ENCODE measurements around the gene CCL13.
"Not testable (repeated sequence)": the region's sequence is repeated elsewhere in the genome, so short reads cannot be mapped to it uniquely, and the experiment has no call there.

The CCL13 gene

DNA sequence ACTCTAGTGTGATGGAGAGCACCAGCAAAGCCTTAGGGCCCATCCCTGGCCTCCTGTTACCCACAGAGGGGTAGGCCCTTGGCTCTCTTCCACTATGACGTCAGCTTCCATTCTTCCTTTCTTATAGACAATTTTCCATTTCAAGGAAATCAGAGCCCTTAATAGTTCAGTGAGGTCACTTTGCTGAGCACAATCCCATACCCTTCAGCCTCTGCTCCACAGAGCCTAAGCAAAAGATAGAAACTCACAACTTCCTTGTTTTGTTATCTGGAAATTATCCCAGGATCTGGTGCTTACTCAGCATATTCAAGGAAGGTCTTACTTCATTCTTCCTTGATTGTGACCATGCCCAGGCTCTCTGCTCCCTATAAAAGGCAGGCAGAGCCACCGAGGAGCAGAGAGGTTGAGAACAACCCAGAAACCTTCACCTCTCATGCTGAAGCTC, 37.2 kb upstream of the CCL13 start, which contains the start of gene CCL8:
CCL8 (plus strand) TSS at position 397 of the 445 bp plus-strand sequence. CDS start 67 bp downstream, outside the sequence.
- no peak for DNase-seq
- Histone ChIP-seq H3K9ac (ENCODE audit: low read length) (no peak within 1 kb of the TSS), H3K79me2 (ENCODE audit: control insufficient read depth, insufficient read depth, low read length, poor library complexity) (no peaks in the 10 kb centered on the region), H4K91ac (ENCODE audit: low read depth, low read length) (no peak within 1 kb of the TSS), H3K36me3 (ENCODE audit: control insufficient read depth in 1 of 2, insufficient read depth in 2 of 2, low read length in 2 of 2) (no peaks in the 10 kb centered on the region), H4K8ac (ENCODE audit: low read depth, low read length) (no peak within 1 kb of the TSS), H2BK12ac (ENCODE audit: low read length) (no peak within 1 kb of the TSS), H3K9me3 (ENCODE audit: insufficient read depth, low read depth, low read length) (no peaks in the 10 kb centered on the region), H3K23ac (ENCODE audit: low read length) (no peak within 1 kb of the TSS), H4K12ac (ENCODE audit: low read depth, low read length) (no peak within 1 kb of the TSS), H2BK120ac (ENCODE audit: insufficient read depth, low read length, poor library complexity) (no peak within 1 kb of the TSS), H3K4me3 (ENCODE audit: low read depth, low read length) (no peak within 1 kb of the TSS), H2BK5ac (ENCODE audit: low read depth, low read length, poor library complexity) (no peak within 1 kb of the TSS), H2AK5ac (ENCODE audit: low read length) (no peak within 1 kb of the TSS), H3K4me1 (ENCODE audit: control insufficient read depth in 1 of 2, insufficient read depth in 2 of 2, low read length in 2 of 2) (no peaks in the 10 kb centered on the region), H3K27ac (ENCODE audit: low read depth, low read length) (no peak within 1 kb of the TSS), H3K18ac (ENCODE audit: low read length) (no peak within 1 kb of the TSS), H3K27me3 (ENCODE audit: insufficient read depth, low read length) (no peaks in the 10 kb centered on the region), H3K4me2 (ENCODE audit: low read length) (no peak within 1 kb of the TSS), H3K4ac (ENCODE audit: low read depth, low read length) (no peak within 1 kb of the TSS), H3K14ac (ENCODE audit: low read length) (no peak within 1 kb of the TSS), H3K79me1 (ENCODE audit: low read length) (no peaks in the 10 kb centered on the region), H2AFZ (ENCODE audit: insufficient read depth, low read length, poor library complexity) (no peak within 1 kb of the TSS)
- WGBS (ENCODE audit: extremely low coverage, insufficient coverage, insufficient read length) = no CpG with 5 or more reads among the region's 2 CpGs

DNA sequence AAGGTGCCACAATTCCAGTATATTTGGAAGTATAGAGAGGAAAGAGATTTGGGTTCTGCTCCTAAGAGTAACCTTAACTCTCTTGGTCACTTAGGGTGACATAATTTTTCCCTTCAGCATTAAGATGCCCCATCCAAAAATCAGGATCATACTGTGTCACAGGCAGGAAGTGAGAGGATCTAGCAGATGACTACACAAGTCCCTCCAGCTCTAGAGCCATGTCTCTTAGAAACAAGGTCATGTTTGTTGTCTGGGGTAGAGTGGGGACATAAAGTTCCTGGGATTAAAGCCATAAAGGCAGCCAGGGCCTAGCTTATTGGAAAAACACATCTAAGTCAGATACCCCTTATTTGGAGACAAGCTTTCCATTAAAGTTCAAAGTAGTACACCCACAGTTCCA, 34.3 kb upstream of the CCL13 start:
- H2AK5ac ChIP-seq (ENCODE audit: low read length) = no peak overlapping the region
- no peaks in the 10 kb centered on the region for H3K27me3 ChIP-seq (ENCODE audit: insufficient read depth, low read length)
- no peak overlapping the region for H2BK5ac ChIP-seq (ENCODE audit: low read depth, low read length, poor library complexity)
- no peak overlapping the region for H4K8ac ChIP-seq (ENCODE audit: low read depth, low read length)
- H2BK12ac ChIP-seq (ENCODE audit: low read length) = no peak overlapping the region
- no peak overlapping the region for H3K9ac ChIP-seq (ENCODE audit: low read length)
- no peaks in the 10 kb centered on the region for H3K79me1 ChIP-seq (ENCODE audit: low read length)
- no peak overlapping the region for H3K18ac ChIP-seq (ENCODE audit: low read length)
- H3K4me2 ChIP-seq (ENCODE audit: low read length) = no peak overlapping the region
- H3K23ac ChIP-seq (ENCODE audit: low read length) = no peak overlapping the region
- H3K36me3 ChIP-seq (ENCODE audit: control insufficient read depth in 1 of 2, insufficient read depth in 2 of 2, low read length in 2 of 2) = no peaks in the 10 kb centered on the region
- no peak overlapping the region for H2BK120ac ChIP-seq (ENCODE audit: insufficient read depth, low read length, poor library complexity)
- H4K12ac ChIP-seq (ENCODE audit: low read depth, low read length) = no peak overlapping the region
- no peaks in the 10 kb centered on the region for H3K79me2 ChIP-seq (ENCODE audit: control insufficient read depth, insufficient read depth, low read length, poor library complexity)
- DNase-seq = no peak
- no peak overlapping the region for H3K4ac ChIP-seq (ENCODE audit: low read depth, low read length)
- H3K9me3 ChIP-seq (ENCODE audit: insufficient read depth, low read depth, low read length) = no peaks in the 10 kb centered on the region
- no peak overlapping the region for H3K14ac ChIP-seq (ENCODE audit: low read length)
- no peak overlapping the region for H4K91ac ChIP-seq (ENCODE audit: low read depth, low read length)
- H3K4me1 ChIP-seq (ENCODE audit: control insufficient read depth in 1 of 2, insufficient read depth in 2 of 2, low read length in 2 of 2) = no peaks in the 10 kb centered on the region
- H3K4me3 ChIP-seq (ENCODE audit: low read depth, low read length) = no peak overlapping the region
- H3K27ac ChIP-seq (ENCODE audit: low read depth, low read length) = no peak overlapping the region
- H2AFZ ChIP-seq (ENCODE audit: insufficient read depth, low read length, poor library complexity) = no peak overlapping the region

DNA sequence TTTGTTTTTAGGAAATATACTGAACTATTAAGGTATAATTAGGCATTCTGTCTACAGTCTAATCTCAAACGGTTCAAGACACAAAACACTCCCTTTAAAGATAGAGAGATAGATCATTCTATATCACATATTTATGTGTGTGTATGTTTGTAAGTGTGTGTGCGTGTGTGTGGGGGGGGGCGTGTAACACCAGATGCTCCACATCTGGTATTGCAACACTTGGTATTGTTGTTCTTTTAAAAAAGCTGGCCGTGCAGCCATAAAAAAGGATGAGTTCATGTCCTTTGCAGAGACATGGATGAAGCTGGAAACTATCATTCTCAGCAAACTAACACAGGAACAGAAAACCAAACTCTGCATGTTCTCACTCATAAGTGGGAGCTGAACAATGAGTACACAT, 28.7 kb upstream of the CCL13 start:
- H3K27ac ChIP-seq (ENCODE audit: low read depth, low read length); H4K8ac ChIP-seq (ENCODE audit: low read depth, low read length); H3K36me3 ChIP-seq (ENCODE audit: control insufficient read depth in 1 of 2, insufficient read depth in 2 of 2, low read length in 2 of 2); H3K23ac ChIP-seq (ENCODE audit: low read length); H2AFZ ChIP-seq (ENCODE audit: insufficient read depth, low read length, poor library complexity); H3K14ac ChIP-seq (ENCODE audit: low read length); H3K4ac ChIP-seq (ENCODE audit: low read depth, low read length); H3K4me1 ChIP-seq (ENCODE audit: control insufficient read depth in 1 of 2, insufficient read depth in 2 of 2, low read length in 2 of 2); H3K27me3 ChIP-seq (ENCODE audit: insufficient read depth, low read length); H4K12ac ChIP-seq (ENCODE audit: low read depth, low read length); H4K91ac ChIP-seq (ENCODE audit: low read depth, low read length); H3K9ac ChIP-seq (ENCODE audit: low read length); H3K79me2 ChIP-seq (ENCODE audit: control insufficient read depth, insufficient read depth, low read length, poor library complexity); H2BK5ac ChIP-seq (ENCODE audit: low read depth, low read length, poor library complexity); DNase-seq; H3K79me1 ChIP-seq (ENCODE audit: low read length); H3K4me2 ChIP-seq (ENCODE audit: low read length); H3K9me3 ChIP-seq (ENCODE audit: insufficient read depth, low read depth, low read length); H2BK120ac ChIP-seq (ENCODE audit: insufficient read depth, low read length, poor library complexity); H2AK5ac ChIP-seq (ENCODE audit: low read length); H2BK12ac ChIP-seq (ENCODE audit: low read length); H3K4me3 ChIP-seq (ENCODE audit: low read depth, low read length); H3K18ac ChIP-seq (ENCODE audit: low read length): not testable (repeated sequence)
- no CpG with 5 or more reads among the region's 4 CpGs for WGBS (ENCODE audit: extremely low coverage, insufficient coverage, insufficient read length)

DNA sequence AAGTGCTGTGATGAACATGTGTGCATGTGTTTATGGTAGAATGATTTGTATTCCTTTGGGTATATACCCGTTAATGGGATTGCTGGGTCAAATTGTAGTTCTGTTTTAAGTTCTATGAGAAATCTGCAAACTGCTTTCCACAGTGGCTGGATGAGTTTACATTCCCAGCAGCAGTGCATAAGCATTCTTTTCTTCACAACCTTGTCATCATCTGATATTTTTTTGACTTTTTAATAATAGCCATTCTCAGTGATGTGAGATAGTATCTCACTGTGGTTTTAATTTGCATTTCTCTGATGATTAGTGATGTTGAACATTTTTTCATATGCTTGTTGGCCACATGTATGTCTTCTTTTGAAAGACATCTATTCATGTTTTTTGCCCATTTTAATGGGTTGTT, 18.6 kb upstream of the CCL13 start:
- Histone ChIP-seq H3K4me1 (ENCODE audit: control insufficient read depth in 1 of 2, insufficient read depth in 2 of 2, low read length in 2 of 2) (no peaks in the 10 kb centered on the region), H3K79me1 (ENCODE audit: low read length) (no peaks in the 10 kb centered on the region), H2BK5ac (ENCODE audit: low read depth, low read length, poor library complexity) (no peak overlapping the region), H4K91ac (ENCODE audit: low read depth, low read length) (no peak overlapping the region), H3K4me3 (ENCODE audit: low read depth, low read length) (no peak overlapping the region), H3K9ac (ENCODE audit: low read length) (no peak overlapping the region), H2AK5ac (ENCODE audit: low read length) (no peak overlapping the region), H3K27ac (ENCODE audit: low read depth, low read length) (no peak overlapping the region), H4K12ac (ENCODE audit: low read depth, low read length) (no peak overlapping the region), H3K36me3 (ENCODE audit: control insufficient read depth in 1 of 2, insufficient read depth in 2 of 2, low read length in 2 of 2) (no peaks in the 10 kb centered on the region), H2BK120ac (ENCODE audit: insufficient read depth, low read length, poor library complexity) (no peak overlapping the region), H3K23ac (ENCODE audit: low read length) (no peak overlapping the region), H3K4ac (ENCODE audit: low read depth, low read length) (no peak overlapping the region), H3K79me2 (ENCODE audit: control insufficient read depth, insufficient read depth, low read length, poor library complexity) (no peaks in the 10 kb centered on the region), H3K18ac (ENCODE audit: low read length) (no peak overlapping the region), H3K14ac (ENCODE audit: low read length) (no peak overlapping the region), H2BK12ac (ENCODE audit: low read length) (no peak overlapping the region), H3K4me2 (ENCODE audit: low read length) (no peak overlapping the region), H3K9me3 (ENCODE audit: insufficient read depth, low read depth, low read length) (no peaks in the 10 kb centered on the region), H3K27me3 (ENCODE audit: insufficient read depth, low read length) (no peaks in the 10 kb centered on the region), H4K8ac (ENCODE audit: low read depth, low read length) (no peak overlapping the region), H2AFZ (ENCODE audit: insufficient read depth, low read length, poor library complexity) (no peak overlapping the region)
- DNase-seq = no peak
- WGBS (ENCODE audit: extremely low coverage, insufficient coverage, insufficient read length) = no CpG with 5 or more reads among the region's 1 CpG

Data from trophoblast cell (in vitro differentiated cells and primary cell).